ENCODE data around the gene PRXL2A.
"Not testable (repeated sequence)": the region's sequence is repeated elsewhere in the genome, so short reads cannot be mapped to it uniquely, and the experiment has no call there.

PRXL2A gene

DNA sequence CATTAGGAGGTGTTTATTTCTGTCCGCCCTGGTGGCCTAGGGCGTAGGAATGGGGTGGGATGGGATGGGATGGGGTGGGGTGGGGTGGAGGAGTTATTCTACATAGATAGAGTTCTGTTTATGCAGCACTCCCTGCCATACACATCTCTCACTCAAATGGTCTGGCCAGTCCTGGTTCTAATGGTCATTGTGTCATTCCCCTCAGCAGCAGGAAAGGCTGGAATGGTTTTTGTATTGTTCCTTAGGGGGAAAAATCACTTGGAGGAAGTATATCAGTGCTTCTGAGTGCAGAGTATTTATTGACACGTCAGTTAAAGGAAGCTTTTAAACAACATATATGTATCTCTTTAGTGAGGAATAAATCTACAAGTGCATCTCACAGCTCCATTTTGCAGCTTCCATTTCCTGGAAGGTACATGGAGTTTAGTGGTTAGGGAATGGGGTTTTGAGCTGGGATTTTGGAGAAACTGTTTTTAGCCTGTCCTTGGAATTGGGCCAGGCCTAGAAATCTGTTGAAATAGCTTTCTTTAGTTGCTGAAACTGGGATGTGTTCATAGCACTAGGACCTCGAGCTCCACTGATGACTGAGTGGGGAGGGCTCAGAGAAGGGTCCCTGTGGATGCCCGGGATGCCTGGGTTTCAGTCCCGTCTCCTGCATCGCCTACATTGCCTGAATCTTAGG, 54.1 kb downstream of the PRXL2A start:
- DNase-seq (ENCODE audit: low read depth) = peak; percentile 33

GRCh38 chr10:80462981-80463741, 54.8 kb downstream of the PRXL2A start:
- DNase-seq (ENCODE audit: low read depth) = peak; percentile 88

- no peak for DNase-seq (ENCODE audit: low read depth)
Observed at GRCh38 chr10:80463868-80464267, 55.5 kb downstream of the PRXL2A start.

DNA sequence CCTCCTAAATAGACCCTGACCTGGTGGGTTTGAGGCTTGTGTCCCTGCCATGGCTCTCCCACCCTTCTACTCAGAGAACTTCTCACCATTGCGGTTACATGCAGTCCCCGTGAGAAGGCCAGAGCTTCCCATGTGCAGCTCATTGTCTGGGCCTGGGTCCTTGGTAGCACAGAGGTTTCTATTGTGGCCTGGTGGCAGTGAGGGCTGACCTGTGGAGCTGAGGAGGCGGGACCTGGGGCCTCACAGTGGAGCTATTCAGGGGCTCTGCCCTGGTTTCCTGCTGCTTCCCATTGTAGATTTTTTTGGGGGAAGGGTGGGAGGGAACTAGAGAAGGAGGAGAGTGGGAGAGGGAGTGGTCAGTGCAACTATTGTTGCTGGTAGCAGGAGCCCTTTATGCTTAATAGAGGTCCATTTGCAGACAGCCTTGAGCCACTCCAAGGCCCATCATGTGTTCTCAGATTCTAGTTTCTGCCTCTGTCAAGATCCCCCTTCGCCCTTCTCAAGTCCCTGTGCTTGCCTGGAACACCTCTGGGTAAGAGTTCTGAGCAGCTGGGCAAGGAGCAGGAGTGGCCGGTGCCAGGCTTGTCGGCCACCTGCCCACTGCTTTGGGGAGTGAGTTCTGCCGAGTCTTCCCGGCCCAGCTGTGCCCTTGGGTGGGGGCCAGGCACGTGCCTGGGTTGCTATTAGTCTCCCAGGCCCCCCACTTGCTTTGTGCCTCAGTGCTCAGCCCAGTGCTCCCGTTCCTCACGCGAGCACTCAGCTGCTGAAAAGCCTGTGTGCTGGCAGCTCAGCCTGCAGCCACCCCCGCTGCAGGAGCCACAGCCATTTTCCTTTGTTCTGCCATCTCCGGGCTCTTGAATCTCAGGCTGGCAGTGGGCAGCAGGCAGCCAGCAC, 56.5 kb downstream of the PRXL2A start:
- peak; percentile 17 for DNase-seq (ENCODE audit: low read depth)

GRCh38 chr10:80465451-80465835, 57.1 kb downstream of the PRXL2A start:
- DNase-seq (ENCODE audit: low read depth) = no peak

DNA sequence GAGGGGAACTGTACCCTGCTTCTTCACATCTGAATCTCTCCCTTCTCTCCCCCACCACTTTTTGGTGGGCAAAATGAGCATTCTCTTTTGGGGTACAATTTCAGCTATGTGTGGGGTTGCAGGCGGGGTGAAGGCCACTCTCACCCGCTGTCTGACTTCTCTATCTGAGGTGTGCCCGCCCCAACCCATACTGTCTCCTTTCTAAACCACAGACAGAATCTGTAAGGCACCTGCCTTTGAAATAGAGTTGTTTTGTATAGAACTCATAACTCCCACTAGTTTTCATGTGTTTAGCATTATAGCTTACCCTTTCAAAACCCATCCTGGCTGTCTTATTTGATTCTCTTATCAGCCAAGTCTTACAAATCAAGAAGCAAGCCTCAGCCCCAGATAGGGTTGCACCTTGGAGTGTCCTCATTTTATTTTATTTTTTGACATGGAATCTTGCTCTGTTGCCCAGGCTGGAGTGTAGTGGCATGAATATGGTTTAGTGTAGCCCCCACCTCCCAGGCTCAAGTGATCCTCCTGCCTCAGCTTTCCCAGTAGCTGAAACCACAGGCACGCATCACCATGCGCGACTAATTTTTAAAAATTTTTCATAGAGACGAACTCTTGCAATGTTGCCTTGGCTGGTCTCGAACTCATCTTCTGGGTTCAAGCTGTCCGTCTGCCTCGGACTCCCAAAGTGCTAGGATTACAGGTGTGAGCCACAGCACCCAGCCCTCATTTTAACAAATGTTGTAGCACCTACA, 57.7 kb downstream of the PRXL2A start:
- DNase-seq (ENCODE audit: low read depth) = peak; percentile 50

DNA sequence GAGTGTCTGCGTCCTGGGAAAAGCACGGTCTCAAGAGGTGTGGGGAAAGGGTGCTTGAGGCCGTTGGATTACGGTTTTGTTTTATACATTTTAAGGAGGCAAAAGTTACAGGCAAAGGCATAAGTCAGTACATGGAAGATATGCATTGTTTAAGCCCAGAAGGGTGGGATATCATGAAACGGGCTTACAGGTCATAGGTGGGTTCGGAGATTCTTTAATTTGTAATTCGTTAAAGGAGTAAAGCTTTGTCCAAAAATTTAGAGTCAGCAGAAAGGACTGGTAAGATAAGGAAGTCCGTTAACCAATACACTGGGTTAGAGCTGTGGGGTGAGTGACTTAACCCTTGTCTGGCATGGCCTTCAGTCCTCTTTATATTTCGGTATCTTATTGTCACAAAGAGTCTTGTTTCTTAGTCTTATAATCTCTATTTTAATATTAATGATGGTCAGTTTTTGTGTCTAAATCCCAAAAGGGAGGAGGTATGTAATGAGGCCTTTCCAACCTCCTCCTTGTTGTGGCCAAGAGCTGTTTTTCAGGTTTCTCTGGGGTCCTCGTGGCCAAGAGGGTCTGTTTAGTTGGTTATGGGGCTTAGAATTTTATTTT, 58.5 kb downstream of the PRXL2A start:
- no peak for DNase-seq (ENCODE audit: low read depth)

- no peak for DNase-seq (ENCODE audit: low read depth)
Observed at GRCh38 chr10:80468002-80468401, 59.7 kb downstream of the PRXL2A start.

DNA sequence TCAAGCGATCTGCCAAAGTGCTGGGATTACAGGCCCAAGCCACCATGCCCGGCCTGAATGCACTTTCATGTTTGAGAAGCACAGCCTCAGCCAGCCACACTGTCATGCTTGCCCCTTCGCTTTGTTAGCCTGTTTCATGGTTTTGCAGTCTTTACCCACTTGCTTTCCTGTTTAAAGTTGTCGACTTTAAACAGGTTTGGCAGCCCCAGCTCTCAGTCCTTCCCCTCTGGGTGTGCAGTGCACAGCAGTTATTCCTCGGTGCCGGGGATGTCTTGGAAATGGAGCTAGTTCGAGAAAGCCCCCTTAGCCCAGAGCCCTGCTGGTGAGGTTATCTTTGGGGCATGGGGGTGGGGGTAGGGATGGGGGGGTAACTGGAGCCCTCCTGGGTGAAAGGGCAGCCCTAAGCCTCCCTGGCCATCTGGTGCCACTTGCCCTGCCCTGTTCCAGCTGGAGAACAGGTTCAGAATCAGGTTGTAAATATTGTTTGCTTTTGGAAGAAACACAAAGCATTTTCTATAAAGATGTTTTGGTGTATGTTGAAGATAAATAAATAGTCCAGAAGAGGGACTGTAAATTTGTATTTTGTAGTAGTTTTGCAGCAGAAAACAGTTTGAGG, 60.6 kb downstream of the PRXL2A start:
- DNase-seq (ENCODE audit: low read depth) = no peak

- DNase-seq (ENCODE audit: low read depth) = no peak
Observed at GRCh38 chr10:80470266-80470665, 61.9 kb downstream of the PRXL2A start.

DNA sequence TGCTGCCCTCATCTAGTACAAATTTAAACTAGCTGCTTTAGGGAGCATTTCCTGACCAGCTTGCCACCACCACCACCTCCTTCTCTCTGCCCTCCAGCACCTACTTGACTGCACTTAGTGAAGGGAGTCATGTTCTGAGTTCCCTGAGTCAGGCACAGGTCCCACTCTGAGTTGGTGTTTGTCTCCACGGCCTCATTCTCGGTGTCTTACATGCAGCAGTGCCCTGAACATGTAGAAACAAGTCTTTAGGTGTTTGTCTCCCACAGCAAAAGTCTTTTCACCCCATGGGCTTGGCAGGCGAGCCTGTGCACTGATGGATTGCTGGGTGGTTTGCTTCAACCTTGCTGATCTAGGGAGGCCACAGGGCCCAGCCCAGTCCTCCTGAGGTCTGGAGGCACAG, 62.6 kb downstream of the PRXL2A start:
- no peak for DNase-seq (ENCODE audit: low read depth)

GRCh38 chr10:80471715-80472233, 63.4 kb downstream of the PRXL2A start:
- DNase-seq (ENCODE audit: low read depth) = peak; percentile 84

GRCh38 chr10:80472234-80473095, 64.1 kb downstream of the PRXL2A start:
- DNase-seq (ENCODE audit: low read depth) = peak; percentile 95

DNA sequence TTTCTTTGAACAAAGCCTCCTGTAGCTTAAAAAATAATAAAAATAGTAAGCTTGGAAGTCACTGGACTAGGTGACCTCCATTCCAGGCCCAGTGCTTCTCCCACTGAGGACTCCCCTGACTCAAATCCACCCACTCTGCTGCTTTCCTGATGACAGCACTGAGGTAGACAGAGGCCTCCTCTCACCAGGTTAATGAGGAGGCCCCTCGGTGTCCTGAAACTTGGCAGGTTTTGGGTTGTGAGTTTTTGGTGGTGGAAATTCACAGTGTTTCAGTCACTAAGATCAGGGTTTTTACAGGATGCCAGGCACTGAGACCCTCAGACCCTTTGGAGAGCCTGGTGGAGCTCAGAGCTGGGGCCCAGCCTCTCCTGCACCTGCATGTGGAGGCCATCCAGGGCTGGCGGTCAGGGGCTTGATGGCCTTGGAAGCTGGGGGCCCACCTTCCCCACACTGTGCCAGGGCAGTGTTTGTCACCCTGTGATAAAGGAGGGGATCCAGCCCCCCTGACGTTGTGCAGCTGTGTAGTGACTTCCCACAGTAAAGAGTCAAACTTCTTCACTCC, 64.8 kb downstream of the PRXL2A start:
- no peak for DNase-seq (ENCODE audit: low read depth)

GRCh38 chr10:80473692-80474596, 65.6 kb downstream of the PRXL2A start:
- DNase-seq (ENCODE audit: low read depth) = peak; percentile 60

DNA sequence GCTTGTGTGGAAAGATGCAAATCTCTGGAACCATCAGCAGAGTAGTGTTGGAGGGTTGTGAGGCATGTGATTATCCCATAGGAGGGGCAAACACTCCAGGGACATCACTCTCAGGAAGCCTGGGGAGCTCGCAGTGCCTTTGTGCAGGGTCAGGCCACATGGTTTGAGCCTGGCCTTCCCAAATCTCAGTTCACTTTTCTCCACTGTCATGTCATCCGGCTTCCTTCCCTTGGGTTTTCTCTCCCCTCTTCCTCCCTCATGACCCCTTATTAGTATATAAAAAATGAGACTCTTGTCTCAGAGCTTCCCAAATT, 66.2 kb downstream of the PRXL2A start:
- DNase-seq (ENCODE audit: low read depth) = no peak

GRCh38 chr10:80474941-80475340, 66.6 kb downstream of the PRXL2A start:
- DNase-seq (ENCODE audit: low read depth) = no peak

DNA sequence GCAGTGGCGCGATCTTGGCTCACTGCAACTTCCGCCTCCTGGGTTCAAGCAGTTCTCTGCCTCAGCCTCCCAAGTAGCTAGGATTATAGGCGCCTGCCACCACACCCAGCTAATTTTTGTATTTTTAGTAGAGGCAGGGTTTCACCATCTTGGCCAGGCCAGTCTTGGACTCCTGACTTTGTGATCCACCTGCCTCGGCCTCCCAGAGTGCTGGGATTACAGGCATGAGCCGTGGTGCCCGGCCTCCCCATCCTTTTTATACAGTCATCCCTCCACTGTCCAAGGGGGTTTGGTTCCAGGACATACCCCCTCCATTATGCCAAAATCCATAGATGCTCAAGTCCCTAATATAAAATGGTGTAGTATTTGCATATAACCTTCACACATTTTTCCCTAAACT, 67.3 kb downstream of the PRXL2A start:
- DNase-seq (ENCODE audit: low read depth) = not testable (repeated sequence)

- no peak for DNase-seq (ENCODE audit: low read depth)
Observed at GRCh38 chr10:80476685-80477084, 68.3 kb downstream of the PRXL2A start.

Data from ELR (cell line).